ENCODE measurements around the gene METTL17. TPM values are rescaled to one million over a fixed set of nuclear protein-coding genes. Genes with fewer than 3 reads are reported as not detected.

METTL17 gene
- total and polyA plus RNA-seq, 9 of the 15 experiments (the other 6 are each of a cell fraction or from before 2014, with no cell fraction given) = 65.6 to 150 (median 90.0) TPM

GRCh38 chr14:20989787-20990600 is at the start of gene METTL17 (continued):
- TF ChIP-seq E2F8 (IDR thresholded peaks at IDR 0.05; ENCODE audit: low read depth, partially characterized antibody) = peak; percentile 59
- no peak for TF ChIP-seq SFPQ (IDR thresholded peaks at IDR 0.05; ENCODE audit: low read depth, low read length)
- no peak for TF ChIP-seq ARID2 (IDR thresholded peaks at IDR 0.05)
- no peak for TF ChIP-seq ZNF23 (CRISPR knock-in tag; IDR thresholded peaks at IDR 0.05)
- no peak for TF ChIP-seq BRF2 (IDR thresholded peaks at IDR 0.05; ENCODE audit: borderline replicate concordance, insufficient read depth, insufficient read length)
- TF ChIP-seq SAFB2 (IDR thresholded peaks at IDR 0.05; ENCODE audit: borderline replicate concordance, low read depth, low read length, severe bottlenecking) = no peak
- TF ChIP-seq ATF4 (CRISPR knock-in tag; IDR thresholded peaks at IDR 0.05) = no peak
- TF ChIP-seq GTF2B (IDR thresholded peaks at IDR 0.05; ENCODE audit: extremely low read depth, insufficient read length) = no peak
- TF ChIP-seq ZNF311 (CRISPR knock-in tag; IDR thresholded peaks at IDR 0.05) = no peak
- no peak for TF ChIP-seq PRMT5 (CRISPR knock-in tag; IDR thresholded peaks at IDR 0.05)
- TF ChIP-seq GABPB1 (CRISPR knock-in tag; IDR thresholded peaks at IDR 0.05) = peak; percentile 93
- no peak for TF ChIP-seq HSF4 (CRISPR knock-in tag; IDR thresholded peaks at IDR 0.05; ENCODE audit: borderline replicate concordance)
- TF ChIP-seq TEAD4 (IDR thresholded peaks at IDR 0.05; ENCODE audit: low read length) = no peak
- TF ChIP-seq TEAD4 (CRISPR knock-in tag; IDR thresholded peaks at IDR 0.05; ENCODE audit: borderline replicate concordance) = no peak
- TF ChIP-seq GABPB2 (CRISPR knock-in tag; conservative IDR thresholded peaks at IDR 0.05) = no peak
- no peak for TF ChIP-seq CCNT2 (IDR thresholded peaks at IDR 0.05; ENCODE audit: borderline replicate concordance, extremely low read depth, insufficient read length, low read depth, low read length)
- no peak for TF ChIP-seq HNRNPK (IDR thresholded peaks at IDR 0.05; ENCODE audit: low read depth, low read length, poor library complexity, severe bottlenecking)
- TF ChIP-seq CREM (IDR thresholded peaks at IDR 0.05; ENCODE audit: low read depth) = peak; percentile 79
- TF ChIP-seq WHSC1 (IDR thresholded peaks at IDR 0.05; ENCODE audit: low read length) = no peak
- TF ChIP-seq GABPA (tag; conservative IDR thresholded peaks at IDR 0.05; ENCODE audit: low read depth) = peak; percentile 99

Measured in K562 (cell line).